22Rv1 (cell line): ENCODE results near the gene UCK1.

ENCODE experiments used
- ZFX ChIP-seq: fragments of 450-650 bp; IDR thresholded peaks from 2 replicates; pipeline ENCODE4 v1.6.1; 2017; ENCODE audit warnings: antibody characterized with exemption, borderline replicate concordance
- TF ChIP-seq, protein P1 (sequence below): fragments of 450-650 bp; IDR thresholded peaks from 2 replicates; pipeline ENCODE4 v1.5.1; 2017; ENCODE audit warnings: mild to moderate bottlenecking

DNA sequence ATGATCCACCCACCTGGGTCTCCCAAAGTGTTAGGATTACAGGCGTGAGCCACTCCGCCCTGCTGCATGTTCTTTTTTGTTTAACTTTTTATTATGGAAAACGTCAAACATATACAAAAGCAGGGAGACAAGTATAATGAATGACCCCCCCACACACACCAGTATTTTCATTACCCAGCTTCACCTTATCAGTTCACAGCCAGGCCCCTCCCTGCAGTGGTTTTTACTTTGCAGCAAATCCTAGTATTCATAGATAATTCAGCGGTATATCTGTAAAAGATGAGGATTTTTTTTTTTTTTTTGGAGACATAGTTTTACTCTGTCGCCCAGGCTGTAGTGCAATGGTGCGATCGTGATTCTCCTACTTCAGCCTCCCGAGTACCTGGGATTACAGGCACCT is 26.1 kb downstream of the UCK1 start:
- TF ChIP-seq, protein P1, sequence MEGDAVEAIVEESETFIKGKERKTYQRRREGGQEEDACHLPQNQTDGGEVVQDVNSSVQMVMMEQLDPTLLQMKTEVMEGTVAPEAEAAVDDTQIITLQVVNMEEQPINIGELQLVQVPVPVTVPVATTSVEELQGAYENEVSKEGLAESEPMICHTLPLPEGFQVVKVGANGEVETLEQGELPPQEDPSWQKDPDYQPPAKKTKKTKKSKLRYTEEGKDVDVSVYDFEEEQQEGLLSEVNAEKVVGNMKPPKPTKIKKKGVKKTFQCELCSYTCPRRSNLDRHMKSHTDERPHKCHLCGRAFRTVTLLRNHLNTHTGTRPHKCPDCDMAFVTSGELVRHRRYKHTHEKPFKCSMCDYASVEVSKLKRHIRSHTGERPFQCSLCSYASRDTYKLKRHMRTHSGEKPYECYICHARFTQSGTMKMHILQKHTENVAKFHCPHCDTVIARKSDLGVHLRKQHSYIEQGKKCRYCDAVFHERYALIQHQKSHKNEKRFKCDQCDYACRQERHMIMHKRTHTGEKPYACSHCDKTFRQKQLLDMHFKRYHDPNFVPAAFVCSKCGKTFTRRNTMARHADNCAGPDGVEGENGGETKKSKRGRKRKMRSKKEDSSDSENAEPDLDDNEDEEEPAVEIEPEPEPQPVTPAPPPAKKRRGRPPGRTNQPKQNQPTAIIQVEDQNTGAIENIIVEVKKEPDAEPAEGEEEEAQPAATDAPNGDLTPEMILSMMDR = no peak
- no peak for TF ChIP-seq ZFX
